Smooth muscle cell of the umbilical artery (primary cell): ENCODE measurements around the gene RGL3. TPM values are rescaled to one million over a fixed set of nuclear protein-coding genes. Genes with fewer than 3 reads are reported as not detected.

Source experiments
- total RNA-seq: library from RNA; depleted of rRNA; stranded (reverse); fragments of >200 nt; gene quantifications from 2 replicates; pipeline ENCODE4 v1.2.3, GENCODE V29; 2014

The RGL3 gene
- total RNA-seq, result 0.30 TPM in 1 of 2 replicates, not detected in the other

GRCh38 chr19:11418549-11419506 lies at the start of gene RGL3:
TSS of gene RGL3 (minus strand) at chr19:11419314. CDS start at chr19:11419278, 36 bp downstream.

GRCh38 chr19:11435057-11435832 lies 16.1 kb upstream of the RGL3 start, which contains the start of the genes ODAD3 and PRKCSH:
TSS of gene ODAD3 (minus strand) at chr19:11435121. CDS start at chr19:11435016, 105 bp downstream.
TSS of gene PRKCSH (plus strand) at chr19:11435635. CDS start at chr19:11436118, 483 bp downstream.

GRCh38 chr19:11374433-11375142 lies 44.5 kb downstream of the RGL3 start, which contains the start of gene SWSAP1:
TSS of gene SWSAP1 (plus strand) at chr19:11374666. CDS start at chr19:11374681, 15 bp downstream.

GRCh38 chr19:11355160-11356073 lies 63.7 kb downstream of the RGL3 start, which contains the start of gene PLPPR2:
TSS of gene PLPPR2 (plus strand) at chr19:11355432. CDS start at chr19:11357674, 2,242 bp downstream.

GRCh38 chr19:11346104-11346940 lies 72.8 kb downstream of the RGL3 start, which contains the start of the genes CCDC159 and TMEM205:
TSS of gene CCDC159 (plus strand) at chr19:11346519. CDS start at chr19:11346607, 88 bp downstream.
TSS of gene TMEM205 (minus strand) at chr19:11346268. CDS start at chr19:11345619, 649 bp downstream.

Other genes starting within 250 kb of the RGL3 start
- 165 and 167 TPM in 2 replicates for gene KANK2, start 221.8 kb downstream of the RGL3 start, total RNA-seq
- gene ANGPTL8, start 179.7 kb downstream of the RGL3 start, total RNA-seq, result not detected in 2 replicates
- gene DOCK6, start 156.8 kb downstream of the RGL3 start, total RNA-seq, result 11.0 and 20.7 TPM in 2 replicates
- gene TSPAN16, start 123.2 kb downstream of the RGL3 start, total RNA-seq, result not detected in 2 replicates
- gene RAB3D, start 79.7 kb downstream of the RGL3 start, total RNA-seq, result 3.5 and 8.0 TPM in 2 replicates
- 49.0 and 103 TPM in 2 replicates for gene TMEM205, start 73.0 kb downstream of the RGL3 start, total RNA-seq
- 4.4 and 10.4 TPM in 2 replicates for gene CCDC159, start 72.8 kb downstream of the RGL3 start, total RNA-seq
- gene PLPPR2, start 63.9 kb downstream of the RGL3 start, total RNA-seq, result 20.5 and 22.4 TPM in 2 replicates
- 0.09 and 0.30 TPM in 2 replicates for gene SWSAP1, start 44.6 kb downstream of the RGL3 start, total RNA-seq
- gene EPOR, start 35.0 kb downstream of the RGL3 start, total RNA-seq, result 4.8 and 7.8 TPM in 2 replicates
- 0.30 TPM in 1 of 2 replicates, not detected in the other for gene ODAD3, start 15.8 kb upstream of the RGL3 start, total RNA-seq
- gene PRKCSH, start 16.3 kb upstream of the RGL3 start, total RNA-seq, result 173 and 300 TPM in 2 replicates
- gene ELAVL3, start 61.7 kb upstream of the RGL3 start, total RNA-seq, result not detected in 2 replicates
- gene ZNF653, start 86.5 kb upstream of the RGL3 start, total RNA-seq, result 3.6 and 4.9 TPM in 2 replicates
- 24.9 and 26.1 TPM in 2 replicates for gene ECSIT, start 109.8 kb upstream of the RGL3 start, total RNA-seq
- 29.5 and 106 TPM in 2 replicates for gene CNN1, start 119.5 kb upstream of the RGL3 start, total RNA-seq
- 23.4 and 27.3 TPM in 2 replicates for gene ELOF1, start 139.9 kb upstream of the RGL3 start, total RNA-seq
- gene ACP5, start 158.3 kb upstream of the RGL3 start, total RNA-seq, result 0.59 TPM in 1 of 2 replicates, not detected in the other
- 22.1 and 27.0 TPM in 2 replicates for gene ZNF627, start 178.2 kb upstream of the RGL3 start, total RNA-seq